HEK293 (cell line): Measurements from ENCODE around the gene GLIS1.

Experiments
- CTCF ChIA-PET: fragments of 350-600 bp; formaldehyde crosslinking; extraction: SDS; loops from one replicate; lab custom pipeline; 2021; ENCODE audit warnings: antibody characterized with exemption; lab: Yijun Ruan, JAX
- POLR2A ChIA-PET: fragments of 300-600 bp; formaldehyde crosslinking; extraction: SDS; loops from one replicate; lab custom pipeline; 2020; ENCODE audit warnings: antibody characterized with exemption, inconsistent platforms; lab: Yijun Ruan, JAX
- H3K27ac ChIP-seq: fragments of 200-500 bp; sonication (Bioruptor generic); 2 replicates; pipeline ENCODE4 v1.5.1; 2014; ENCODE audit warnings: low read depth, low read length, control low read depth, inconsistent platforms; ENCODE audit errors: extremely low read depth
- H3K36me3 ChIP-seq, 2 experiments: fragments of 200-500 bp in 1 of 2; sonication (Bioruptor generic) in 1 of 2; 1 replicate in 1 of 2; 2 replicates in 1 of 2; pipeline ENCODE4 v1.5.1; 2014 to 2017; ENCODE audit warnings: inconsistent platforms in 2 of 2, low read length in 2 of 2; ENCODE audit not compliant: control insufficient read depth in 2 of 2, insufficient read depth in 1 of 2
- H3K4me1 ChIP-seq: fragments of 200-500 bp; sonication (Bioruptor generic); 2 replicates; pipeline ENCODE4 v1.5.1; 2014; ENCODE audit warnings: mild to moderate bottlenecking, low read length, inconsistent platforms; ENCODE audit not compliant: control insufficient read depth, insufficient read depth
- H3K4me3 ChIP-seq: 2 replicates; pipeline ENCODE4 v1.5.1; 2011; ENCODE audit warnings: low read depth, mild to moderate bottlenecking, control low read depth, low read length, moderate library complexity
- H3K9me3 ChIP-seq: fragments of 200-500 bp; sonication (Bioruptor generic); 2 replicates; pipeline ENCODE4 v1.5.1; 2014; ENCODE audit warnings: low read depth, low read length, inconsistent platforms; ENCODE audit not compliant: control insufficient read depth, insufficient read depth
- SALL2 ChIP-seq: fragments of 450-650 bp; formaldehyde crosslinking; IDR thresholded peaks from 2 replicates; pipeline ENCODE4 v1.5.0; 2017; ENCODE audit warnings: missing biosample characterization, mild to moderate bottlenecking, missing genetic modification characterization, borderline replicate concordance
- ZBTB1 ChIP-seq: fragments of 450-650 bp; formaldehyde crosslinking; IDR thresholded peaks from 2 replicates; pipeline ENCODE4 v1.5.1; 2016; ENCODE audit warnings: missing biosample characterization, missing genetic modification characterization
- ZBTB21 ChIP-seq: fragments of 450-650 bp; formaldehyde crosslinking; IDR thresholded peaks from 2 replicates; pipeline ENCODE4 v1.5.1; 2017; ENCODE audit warnings: missing biosample characterization, missing genetic modification characterization
- ZNF114 ChIP-seq: fragments of 450-650 bp; formaldehyde crosslinking; IDR thresholded peaks from 2 replicates; pipeline ENCODE4 v1.5.0; 2017; ENCODE audit warnings: missing biosample characterization, missing genetic modification characterization
- ZNF140 ChIP-seq: fragments of 450-650 bp; formaldehyde crosslinking; IDR thresholded peaks from 2 replicates; pipeline ENCODE4 v1.5.1; 2016; ENCODE audit warnings: missing biosample characterization, missing genetic modification characterization
- ZNF202 ChIP-seq: fragments of 450-650 bp; formaldehyde crosslinking; IDR thresholded peaks from 2 replicates; pipeline ENCODE4 v1.5.1; 2016; ENCODE audit warnings: missing biosample characterization, missing genetic modification characterization, borderline replicate concordance
- ZNF24 ChIP-seq: fragments of 450-650 bp; formaldehyde crosslinking; IDR thresholded peaks from 2 replicates; pipeline ENCODE4 v1.5.1; 2016; ENCODE audit warnings: missing biosample characterization, missing genetic modification characterization
- ZNF404 ChIP-seq: fragments of 450-650 bp; formaldehyde crosslinking; IDR thresholded peaks from 2 replicates; pipeline ENCODE4 v1.5.1; 2017; ENCODE audit warnings: missing biosample characterization, missing genetic modification characterization
- ZNF501 ChIP-seq: fragments of 450-650 bp; formaldehyde crosslinking; IDR thresholded peaks from 2 replicates; pipeline ENCODE4 v1.5.1; 2016; ENCODE audit warnings: missing biosample characterization, missing genetic modification characterization
- ZNF837 ChIP-seq: fragments of 450-650 bp; formaldehyde crosslinking; IDR thresholded peaks from 2 replicates; pipeline ENCODE4 v1.5.1; 2016; ENCODE audit warnings: missing biosample characterization, missing genetic modification characterization
- TF ChIP-seq, protein P1 (sequence below): fragments of 450-650 bp; formaldehyde crosslinking; IDR thresholded peaks from 2 replicates; pipeline ENCODE4 v1.5.1; 2016; ENCODE audit warnings: missing biosample characterization, missing genetic modification characterization, low read depth
- TF ChIP-seq, protein P2 (sequence below): fragments of 450-650 bp; formaldehyde crosslinking; IDR thresholded peaks from 2 replicates; pipeline ENCODE4 v1.5.1; 2016; ENCODE audit warnings: missing biosample characterization, missing genetic modification characterization
- TF ChIP-seq, protein P3 (sequence below): fragments of 450-650 bp; formaldehyde crosslinking; conservative IDR thresholded peaks from 2 replicates; pipeline ENCODE4 v1.5.1; 2016; ENCODE audit warnings: low read depth, missing biosample characterization, missing genetic modification characterization
- TF ChIP-seq, protein P4 (sequence below): fragments of 450-650 bp; formaldehyde crosslinking; IDR thresholded peaks from 2 replicates; pipeline ENCODE4 v1.5.1; 2016; ENCODE audit warnings: missing biosample characterization, missing genetic modification characterization
- TF ChIP-seq, protein P5 (sequence below): sonication (generic); formaldehyde crosslinking; IDR thresholded peaks from 2 replicates; pipeline ENCODE4 v1.8.1; 2022; ENCODE audit warnings: mild to moderate bottlenecking, moderate library complexity, missing genetic modification reagents

Gene GLIS1

DNA sequence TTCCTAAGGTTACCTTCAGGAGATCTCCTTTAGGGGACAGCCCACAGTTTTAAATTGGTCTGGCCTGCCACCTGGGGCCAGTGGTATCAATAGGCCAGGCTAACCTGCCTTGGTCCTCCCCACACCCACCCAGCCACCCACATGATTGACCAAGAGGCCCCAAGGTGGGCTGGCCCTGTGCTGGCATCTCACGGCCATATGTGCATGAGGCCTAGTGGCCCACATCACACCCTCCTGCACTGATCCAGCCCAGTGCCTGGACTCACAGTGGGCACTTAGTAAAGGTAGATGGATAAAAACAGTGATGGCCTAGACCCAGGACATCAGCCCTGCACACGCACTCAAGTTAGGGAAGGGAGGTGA is 197.7 kb downstream of the GLIS1 start:
- Histone ChIP-seq H3K4me1 (no peaks in the 10 kb centered on the region), H3K9me3 (no peaks in the 10 kb centered on the region), H3K36me3 (no peaks in the 10 kb centered on the region), H3K4me3 (no peak overlapping the region), H3K27ac (no peak overlapping the region)
- ChIA-PET CTCF (interaction anchor here (0.6 to 1.8 kb wide), 7 partner anchors 10 to 186 kb away, joined by 3 to 5 read pairs (median 4); no protein-coding TSS in a partner anchor), POLR2A (no interaction called here)
- TF ChIP-seq, protein P1, sequence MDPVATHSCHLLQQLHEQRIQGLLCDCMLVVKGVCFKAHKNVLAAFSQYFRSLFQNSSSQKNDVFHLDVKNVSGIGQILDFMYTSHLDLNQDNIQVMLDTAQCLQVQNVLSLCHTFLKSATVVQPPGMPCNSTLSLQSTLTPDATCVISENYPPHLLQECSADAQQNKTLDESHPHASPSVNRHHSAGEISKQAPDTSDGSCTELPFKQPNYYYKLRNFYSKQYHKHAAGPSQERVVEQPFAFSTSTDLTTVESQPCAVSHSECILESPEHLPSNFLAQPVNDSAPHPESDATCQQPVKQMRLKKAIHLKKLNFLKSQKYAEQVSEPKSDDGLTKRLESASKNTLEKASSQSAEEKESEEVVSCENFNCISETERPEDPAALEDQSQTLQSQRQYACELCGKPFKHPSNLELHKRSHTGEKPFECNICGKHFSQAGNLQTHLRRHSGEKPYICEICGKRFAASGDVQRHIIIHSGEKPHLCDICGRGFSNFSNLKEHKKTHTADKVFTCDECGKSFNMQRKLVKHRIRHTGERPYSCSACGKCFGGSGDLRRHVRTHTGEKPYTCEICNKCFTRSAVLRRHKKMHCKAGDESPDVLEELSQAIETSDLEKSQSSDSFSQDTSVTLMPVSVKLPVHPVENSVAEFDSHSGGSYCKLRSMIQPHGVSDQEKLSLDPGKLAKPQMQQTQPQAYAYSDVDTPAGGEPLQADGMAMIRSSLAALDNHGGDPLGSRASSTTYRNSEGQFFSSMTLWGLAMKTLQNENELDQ (tag by site-specific recombination): no peak
- TF ChIP-seq ZNF114 (tag by site-specific recombination) (no peak), ZNF140 (no peak), ZNF202 (tag by site-specific recombination) (no peak), SALL2 (tag by site-specific recombination) (no peak), ZBTB1 (no peak), ZNF837 (no peak), ZNF24 (no peak), ZNF404 (tag by site-specific recombination) (no peak), ZBTB21 (no peak), ZNF501 (tag by site-specific recombination) (no peak)
- TF ChIP-seq, protein P2, sequence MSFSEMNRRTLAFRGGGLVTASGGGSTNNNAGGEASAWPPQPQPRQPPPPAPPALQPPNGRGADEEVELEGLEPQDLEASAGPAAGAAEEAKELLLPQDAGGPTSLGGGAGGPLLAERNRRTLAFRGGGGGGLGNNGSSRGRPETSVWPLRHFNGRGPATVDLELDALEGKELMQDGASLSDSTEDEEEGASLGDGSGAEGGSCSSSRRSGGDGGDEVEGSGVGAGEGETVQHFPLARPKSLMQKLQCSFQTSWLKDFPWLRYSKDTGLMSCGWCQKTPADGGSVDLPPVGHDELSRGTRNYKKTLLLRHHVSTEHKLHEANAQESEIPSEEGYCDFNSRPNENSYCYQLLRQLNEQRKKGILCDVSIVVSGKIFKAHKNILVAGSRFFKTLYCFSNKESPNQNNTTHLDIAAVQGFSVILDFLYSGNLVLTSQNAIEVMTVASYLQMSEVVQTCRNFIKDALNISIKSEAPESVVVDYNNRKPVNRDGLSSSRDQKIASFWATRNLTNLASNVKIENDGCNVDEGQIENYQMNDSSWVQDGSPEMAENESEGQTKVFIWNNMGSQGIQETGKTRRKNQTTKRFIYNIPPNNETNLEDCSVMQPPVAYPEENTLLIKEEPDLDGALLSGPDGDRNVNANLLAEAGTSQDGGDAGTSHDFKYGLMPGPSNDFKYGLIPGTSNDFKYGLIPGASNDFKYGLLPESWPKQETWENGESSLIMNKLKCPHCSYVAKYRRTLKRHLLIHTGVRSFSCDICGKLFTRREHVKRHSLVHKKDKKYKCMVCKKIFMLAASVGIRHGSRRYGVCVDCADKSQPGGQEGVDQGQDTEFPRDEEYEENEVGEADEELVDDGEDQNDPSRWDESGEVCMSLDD (tag by site-specific recombination): no peak
- TF ChIP-seq, protein P3, sequence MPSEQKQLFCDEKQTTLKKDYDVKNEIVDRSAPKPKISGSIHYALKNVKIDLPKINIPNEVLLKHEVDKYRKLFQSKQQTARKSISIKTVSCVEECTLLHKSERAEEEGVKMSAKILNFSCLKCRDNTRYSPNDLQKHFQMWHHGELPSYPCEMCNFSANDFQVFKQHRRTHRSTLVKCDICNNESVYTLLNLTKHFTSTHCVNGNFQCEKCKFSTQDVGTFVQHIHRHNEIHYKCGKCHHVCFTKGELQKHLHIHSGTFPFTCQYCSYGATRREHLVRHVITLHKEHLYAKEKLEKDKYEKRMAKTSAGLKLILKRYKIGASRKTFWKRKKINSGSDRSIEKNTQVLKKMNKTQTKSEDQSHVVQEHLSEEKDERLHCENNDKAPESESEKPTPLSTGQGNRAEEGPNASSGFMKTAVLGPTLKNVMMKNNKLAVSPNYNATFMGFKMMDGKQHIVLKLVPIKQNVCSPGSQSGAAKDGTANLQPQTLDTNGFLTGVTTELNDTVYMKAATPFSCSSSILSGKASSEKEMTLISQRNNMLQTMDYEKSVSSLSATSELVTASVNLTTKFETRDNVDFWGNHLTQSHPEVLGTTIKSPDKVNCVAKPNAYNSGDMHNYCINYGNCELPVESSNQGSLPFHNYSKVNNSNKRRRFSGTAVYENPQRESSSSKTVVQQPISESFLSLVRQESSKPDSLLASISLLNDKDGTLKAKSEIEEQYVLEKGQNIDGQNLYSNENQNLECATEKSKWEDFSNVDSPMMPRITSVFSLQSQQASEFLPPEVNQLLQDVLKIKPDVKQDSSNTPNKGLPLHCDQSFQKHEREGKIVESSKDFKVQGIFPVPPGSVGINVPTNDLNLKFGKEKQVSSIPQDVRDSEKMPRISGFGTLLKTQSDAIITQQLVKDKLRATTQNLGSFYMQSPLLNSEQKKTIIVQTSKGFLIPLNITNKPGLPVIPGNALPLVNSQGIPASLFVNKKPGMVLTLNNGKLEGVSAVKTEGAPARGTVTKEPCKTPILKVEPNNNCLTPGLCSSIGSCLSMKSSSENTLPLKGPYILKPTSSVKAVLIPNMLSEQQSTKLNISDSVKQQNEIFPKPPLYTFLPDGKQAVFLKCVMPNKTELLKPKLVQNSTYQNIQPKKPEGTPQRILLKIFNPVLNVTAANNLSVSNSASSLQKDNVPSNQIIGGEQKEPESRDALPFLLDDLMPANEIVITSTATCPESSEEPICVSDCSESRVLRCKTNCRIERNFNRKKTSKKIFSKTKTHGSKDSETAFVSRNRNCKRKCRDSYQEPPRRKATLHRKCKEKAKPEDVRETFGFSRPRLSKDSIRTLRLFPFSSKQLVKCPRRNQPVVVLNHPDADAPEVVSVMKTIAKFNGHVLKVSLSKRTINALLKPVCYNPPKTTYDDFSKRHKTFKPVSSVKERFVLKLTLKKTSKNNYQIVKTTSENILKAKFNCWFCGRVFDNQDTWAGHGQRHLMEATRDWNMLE (tag by site-specific recombination): no peak
- TF ChIP-seq, protein P4, sequence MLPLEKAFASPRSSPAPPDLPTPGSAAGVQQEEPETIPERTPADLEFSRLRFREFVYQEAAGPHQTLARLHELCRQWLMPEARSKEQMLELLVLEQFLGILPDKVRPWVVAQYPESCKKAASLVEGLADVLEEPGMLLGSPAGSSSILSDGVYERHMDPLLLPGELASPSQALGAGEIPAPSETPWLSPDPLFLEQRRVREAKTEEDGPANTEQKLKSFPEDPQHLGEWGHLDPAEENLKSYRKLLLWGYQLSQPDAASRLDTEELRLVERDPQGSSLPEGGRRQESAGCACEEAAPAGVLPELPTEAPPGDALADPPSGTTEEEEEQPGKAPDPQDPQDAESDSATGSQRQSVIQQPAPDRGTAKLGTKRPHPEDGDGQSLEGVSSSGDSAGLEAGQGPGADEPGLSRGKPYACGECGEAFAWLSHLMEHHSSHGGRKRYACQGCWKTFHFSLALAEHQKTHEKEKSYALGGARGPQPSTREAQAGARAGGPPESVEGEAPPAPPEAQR (tag by site-specific recombination): no peak
- TF ChIP-seq, protein P5, sequence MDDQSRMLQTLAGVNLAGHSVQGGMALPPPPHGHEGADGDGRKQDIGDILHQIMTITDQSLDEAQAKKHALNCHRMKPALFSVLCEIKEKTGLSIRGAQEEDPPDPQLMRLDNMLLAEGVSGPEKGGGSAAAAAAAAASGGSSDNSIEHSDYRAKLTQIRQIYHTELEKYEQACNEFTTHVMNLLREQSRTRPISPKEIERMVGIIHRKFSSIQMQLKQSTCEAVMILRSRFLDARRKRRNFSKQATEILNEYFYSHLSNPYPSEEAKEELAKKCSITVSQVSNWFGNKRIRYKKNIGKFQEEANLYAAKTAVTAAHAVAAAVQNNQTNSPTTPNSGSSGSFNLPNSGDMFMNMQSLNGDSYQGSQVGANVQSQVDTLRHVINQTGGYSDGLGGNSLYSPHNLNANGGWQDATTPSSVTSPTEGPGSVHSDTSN (CRISPR knock-in tag): no peak
